OCI-LY7 (cell line): ENCODE data around the gene NEDD9. TPM values are rescaled to one million over a fixed set of nuclear protein-coding genes. Genes with fewer than 3 reads are reported as not detected.

Experiments used
- BruUV-seq: library from RNA; stranded (reverse); fragments of 400-500 nt; replicated peaks from 2 replicates; lab custom pipeline; 2021; lab: Mats Ljungman, UMichigan
- CTCF ChIA-PET: fragments of 300-600 bp; sonication (Branson Sonifier 250); formaldehyde crosslinking; loops from one replicate; lab custom pipeline; 2022; ENCODE audit warnings: antibody characterized with exemption; ENCODE audit not compliant: unreplicated experiment; lab: Charles Lee
- POLR2A ChIA-PET: fragments of 300-600 bp; sonication (Branson Sonifier 250); formaldehyde crosslinking; loops from one replicate; lab custom pipeline; 2022; ENCODE audit warnings: antibody characterized with exemption; lab: Charles Lee
- DNase-seq: peaks from one replicate; pipeline ENCODE4 v3.0.0-alpha.2; 2015; ENCODE audit warnings: low spot score
- H2AFZ ChIP-seq: fragments of 200-600 bp; sonication (generic), shearing (Covaris generic); 2 replicates; pipeline ENCODE4 v1.6.1; 2014; ENCODE audit warnings: mild to moderate bottlenecking, antibody characterized with exemption, low read length, moderate library complexity
- H3K27ac ChIP-seq: fragments of 200-600 bp; sonication (generic); 2 replicates; pipeline ENCODE4 v1.5.1; 2014; ENCODE audit warnings: mixed run types, low read depth, mild to moderate bottlenecking, moderate library complexity, low read length, inconsistent platforms; ENCODE audit not compliant: poor library complexity, severe bottlenecking
- H3K36me3 ChIP-seq: fragments of 200-600 bp; sonication (generic); 2 replicates; pipeline ENCODE4 v1.6.1; 2014; ENCODE audit warnings: mild to moderate bottlenecking, antibody characterized with exemption, low read length, moderate library complexity, mixed read lengths; ENCODE audit not compliant: insufficient read depth
- H3K4me1 ChIP-seq: fragments of 200-600 bp; sonication (generic); 2 replicates; pipeline ENCODE4 v1.5.1; 2014; ENCODE audit warnings: mild to moderate bottlenecking, low read length; ENCODE audit not compliant: insufficient read depth, poor library complexity, severe bottlenecking
- H3K4me2 ChIP-seq: fragments of 200-600 bp; sonication (generic); 2 replicates; pipeline ENCODE4 v1.6.1; 2014; ENCODE audit warnings: mild to moderate bottlenecking, low read length
- H3K4me3 ChIP-seq: fragments of 200-600 bp; sonication (generic); 2 replicates; pipeline ENCODE4 v1.5.1; 2014; ENCODE audit warnings: mild to moderate bottlenecking, low read depth, low read length; ENCODE audit not compliant: poor library complexity, severe bottlenecking
- H3K79me2 ChIP-seq: fragments of 200-600 bp; sonication (generic); 2 replicates; pipeline ENCODE4 v1.6.1; 2016; ENCODE audit warnings: low read depth, mild to moderate bottlenecking, low read length, moderate library complexity, mixed read lengths; ENCODE audit not compliant: insufficient read depth
- H3K9me2 ChIP-seq: fragments of 200-600 bp; sonication (generic); 2 replicates; pipeline ENCODE4 v1.6.1; 2016; ENCODE audit warnings: mild to moderate bottlenecking, low read length, mixed read lengths; ENCODE audit not compliant: insufficient read depth
- H3K9me3 ChIP-seq: fragments of 200-600 bp; sonication (generic); 2 replicates; pipeline ENCODE4 v1.6.1; 2014; ENCODE audit warnings: mild to moderate bottlenecking, mixed run types, low read length, mixed read lengths
- H4K20me1 ChIP-seq: fragments of 200-600 bp; sonication (generic); 2 replicates; pipeline ENCODE4 v1.6.1; 2014; ENCODE audit warnings: mild to moderate bottlenecking, antibody characterized with exemption, low read length, moderate library complexity, mixed read lengths; ENCODE audit not compliant: insufficient read depth
- EZH2phosphoT487 ChIP-seq: fragments of 200-600 bp; sonication (generic); IDR thresholded peaks from 2 replicates; pipeline ENCODE4 v1.6.1; 2018; ENCODE audit warnings: low read depth, borderline replicate concordance, mild to moderate bottlenecking, mixed run types, antibody characterized with exemption, low read length, moderate library complexity, mixed read lengths
- intact Hi-C: fragments of 100-400 bp; cut with micrococcal nuclease; formaldehyde crosslinking; loops from one replicate; pipeline ENCODE4 v1.10.0; 2022; ENCODE audit not compliant: unreplicated experiment
- total RNA-seq, 2 experiments: library from RNA; depleted of rRNA in 1 of 2; stranded (reverse); fragments of >200 nt in 1 of 2; shearing (Covaris generic) in 1 of 2; gene quantifications; 2 replicates each; pipeline ENCODE4 v1.2.3, GENCODE V29; 2014 to 2022
- TF ChIP-seq, protein P1 (sequence below): fragments of 200-600 bp; sonication (generic); conservative IDR thresholded peaks from 2 replicates; pipeline ENCODE4 v1.5.1; 2014; ENCODE audit warnings: mild to moderate bottlenecking, antibody characterized with exemption, low read length, moderate library complexity, mixed read lengths

Gene NEDD9
- total RNA-seq, 2 experiments from 2014 or later = 13.0 to 41.6 TPM

DNA sequence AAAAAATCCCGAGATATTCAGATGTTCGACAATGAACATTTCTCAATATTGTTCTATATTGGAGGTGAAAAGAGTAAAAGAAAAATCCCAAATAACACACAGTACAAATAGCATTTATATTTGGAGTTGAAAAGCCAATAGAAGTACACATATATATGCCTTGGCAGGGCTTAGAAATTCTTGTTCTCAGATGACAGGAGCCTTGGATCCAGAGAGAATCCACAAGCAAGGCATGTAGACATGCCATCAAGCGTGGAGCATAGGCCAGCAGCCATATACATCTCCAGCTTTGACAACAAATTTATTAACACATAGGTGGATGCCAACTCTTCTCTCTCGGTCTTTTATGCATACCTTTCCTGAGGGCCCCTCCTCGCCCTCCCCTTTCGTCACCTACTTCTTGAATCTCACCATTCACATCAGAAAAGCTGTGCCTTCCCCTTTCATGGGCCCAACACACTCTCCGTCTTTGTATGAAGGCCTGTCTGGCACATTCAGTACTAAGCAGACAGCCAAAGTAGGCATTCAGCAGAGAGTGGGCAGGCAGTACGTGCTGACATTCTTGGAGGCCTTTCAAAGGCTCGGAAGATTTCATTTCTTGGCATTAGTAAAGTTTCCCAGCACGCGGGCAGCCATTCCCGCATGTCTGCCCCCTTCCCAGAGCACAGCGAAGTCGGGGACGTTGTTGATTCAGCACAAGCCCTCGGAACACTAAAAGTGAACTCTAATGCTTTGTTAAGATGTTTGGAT, 18.2 kb downstream of the NEDD9 start:
- ChIA-PET POLR2A (interaction anchor here (0.6 kb wide), 1 partner anchor 356 kb away, joined by 3 read pairs; no protein-coding TSS in a partner anchor), CTCF (no interaction called here)
- Histone ChIP-seq H3K9me3 (no peaks in the 10 kb centered on the region), H3K4me2 (no peak overlapping the region), H4K20me1 (no peaks in the 10 kb centered on the region), H3K36me3 (no peaks in the 10 kb centered on the region), H3K9me2 (no peaks in the 10 kb centered on the region), H3K4me3 (no peak overlapping the region), H3K79me2 (no peaks in the 10 kb centered on the region), H2AFZ (no peak overlapping the region), H3K27ac (no peak overlapping the region), H3K4me1 (no peaks in the 10 kb centered on the region)
- intact Hi-C loops = no loop called here
- BruUV-seq = no TSS peak
- TF ChIP-seq EZH2phosphoT487 = no peak
- TF ChIP-seq, protein P1, sequence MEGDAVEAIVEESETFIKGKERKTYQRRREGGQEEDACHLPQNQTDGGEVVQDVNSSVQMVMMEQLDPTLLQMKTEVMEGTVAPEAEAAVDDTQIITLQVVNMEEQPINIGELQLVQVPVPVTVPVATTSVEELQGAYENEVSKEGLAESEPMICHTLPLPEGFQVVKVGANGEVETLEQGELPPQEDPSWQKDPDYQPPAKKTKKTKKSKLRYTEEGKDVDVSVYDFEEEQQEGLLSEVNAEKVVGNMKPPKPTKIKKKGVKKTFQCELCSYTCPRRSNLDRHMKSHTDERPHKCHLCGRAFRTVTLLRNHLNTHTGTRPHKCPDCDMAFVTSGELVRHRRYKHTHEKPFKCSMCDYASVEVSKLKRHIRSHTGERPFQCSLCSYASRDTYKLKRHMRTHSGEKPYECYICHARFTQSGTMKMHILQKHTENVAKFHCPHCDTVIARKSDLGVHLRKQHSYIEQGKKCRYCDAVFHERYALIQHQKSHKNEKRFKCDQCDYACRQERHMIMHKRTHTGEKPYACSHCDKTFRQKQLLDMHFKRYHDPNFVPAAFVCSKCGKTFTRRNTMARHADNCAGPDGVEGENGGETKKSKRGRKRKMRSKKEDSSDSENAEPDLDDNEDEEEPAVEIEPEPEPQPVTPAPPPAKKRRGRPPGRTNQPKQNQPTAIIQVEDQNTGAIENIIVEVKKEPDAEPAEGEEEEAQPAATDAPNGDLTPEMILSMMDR = no peak
- no peak for DNase-seq

GRCh38 chr6:11213422-11214021, 18.9 kb downstream of the NEDD9 start:
- TF ChIP-seq, protein P1 = no peak
- TF ChIP-seq EZH2phosphoT487 = no peak

GRCh38 chr6:11212664-11213063, 19.8 kb downstream of the NEDD9 start:
- no peaks in the 10 kb centered on the region for H3K36me3 ChIP-seq
- H3K9me2 ChIP-seq = no peaks in the 10 kb centered on the region
- no peaks in the 10 kb centered on the region for H3K4me1 ChIP-seq
- no peaks in the 10 kb centered on the region for H3K79me2 ChIP-seq
- CTCF ChIA-PET = no interaction called here
- no peak overlapping the region for H3K4me3 ChIP-seq
- no peak for DNase-seq
- POLR2A ChIA-PET = interaction anchor here (0.5 to 1.0 kb wide), 2 partner anchors 19 to 25 kb away, joined by 3 read pairs; no protein-coding TSS in a partner anchor
- intact Hi-C loops = no loop called here
- TF ChIP-seq EZH2phosphoT487 = no peak
- TF ChIP-seq, protein P1 = no peak
- H3K9me3 ChIP-seq = no peaks in the 10 kb centered on the region
- BruUV-seq = no TSS peak
- H3K4me2 ChIP-seq = no peak overlapping the region
- H4K20me1 ChIP-seq = no peaks in the 10 kb centered on the region
- H2AFZ ChIP-seq = no peak overlapping the region
- no peak overlapping the region for H3K27ac ChIP-seq

More at GRCh38 chr6:11213422-11214021, 18.9 kb downstream of the NEDD9 start:
- no peak overlapping the region for H3K4me2 ChIP-seq
- H3K79me2 ChIP-seq = no peaks in the 10 kb centered on the region
- no peak overlapping the region for H2AFZ ChIP-seq
- ChIA-PET POLR2A (no interaction called here), CTCF (no interaction called here)
- intact Hi-C loops = no loop called here
- H3K4me3 ChIP-seq = no peak overlapping the region
- H3K9me3 ChIP-seq = no peaks in the 10 kb centered on the region
- H4K20me1 ChIP-seq = no peaks in the 10 kb centered on the region
- no peaks in the 10 kb centered on the region for H3K4me1 ChIP-seq
- no peaks in the 10 kb centered on the region for H3K36me3 ChIP-seq
- H3K27ac ChIP-seq = no peak overlapping the region
- no peaks in the 10 kb centered on the region for H3K9me2 ChIP-seq
- DNase-seq = no peak
- no TSS peak for BruUV-seq
